Body of pancreas (tissue), 4 donors: ENCODE results near the gene COTL1. TPM values are rescaled to one million over a fixed set of nuclear protein-coding genes. Genes with fewer than 3 reads are reported as not detected.

Experiments used
- ATAC-seq: fragments of 150-250 bp; one replicate; pipeline ENCODE4 v1.9.1; 2016
- DNase-seq, 4 donors: peaks; one replicate each; pipeline ENCODE4 v3.0.0-alpha.2; 2019
- H3K27ac ChIP-seq, 4 donors: fragments of 200-600 bp; sonication (generic); 1 replicate in 3 of 4; 2 replicates in 1 of 4; pipeline versions ENCODE4 v1.5.1 to v1.6.1; 2016 to 2019; ENCODE audit warnings: mild to moderate bottlenecking in 1 of 4, mixed read lengths in 1 of 4, moderate library complexity in 1 of 4
- H3K27me3 ChIP-seq, 2 donors: fragments of 200-600 bp; sonication (generic); one replicate each; pipeline ENCODE4 v1.6.0; 2016; ENCODE audit warnings: mild to moderate bottlenecking in 1 of 2
- H3K36me3 ChIP-seq, 2 donors: fragments of 200-600 bp; sonication (generic); replicated peaks in 1 of 2; 2 replicates each; pipeline ENCODE4 v1.5.1; 2016; ENCODE audit warnings: low read depth in 2 of 2; ENCODE audit not compliant: insufficient read depth in 1 of 2
- H3K4me1 ChIP-seq: fragments of 200-600 bp; sonication (generic); one replicate; pipeline ENCODE4 v1.6.0; 2016
- H3K4me3 ChIP-seq, 2 donors: fragments of 200-600 bp; sonication (generic); 1 replicate in 1 of 2; 2 replicates in 1 of 2; pipeline ENCODE4 v1.5.1; 2016 to 2019
- H3K9me3 ChIP-seq, 3 donors: fragments of 200-600 bp; sonication (generic); 1 replicate in 2 of 3; 2 replicates in 1 of 3; pipeline ENCODE4 v1.5.1; 2016
- CTCF ChIP-seq, 7 experiments: fragments of 450-650 bp in 4 of 7; fragments of 200-600 bp in 3 of 7; sonication (generic) in 3 of 7; IDR thresholded peaks; one replicate each; pipeline ENCODE4 v1.5.1; 2016 to 2019; ENCODE audit warnings: antibody characterized with exemption in 7 of 7
- POLR2A ChIP-seq, 3 donors: fragments of 450-650 bp; IDR thresholded peaks; one replicate each; pipeline ENCODE4 v1.6.1; 2016; ENCODE audit warnings: antibody characterized with exemption in 3 of 3, mild to moderate bottlenecking in 2 of 3
- WGBS, 2 donors: methylation state at CpG; one replicate each; pipeline ENCODE4 v1.1.5; 2017; 5-methylcytosine and 5-hydroxymethylcytosine counted together
- intact Hi-C: fragments of 100-400 bp; cut with DNase I; formaldehyde crosslinking; loops from one replicate; pipeline ENCODE4 v1.15.1; 2023
- total RNA-seq, 2 donors: library from RNA; depleted of rRNA; stranded (reverse); fragments of >200 nt; gene quantifications; one replicate each; pipeline ENCODE4 v1.1.0, GENCODE V29; 2016

The COTL1 gene
- total RNA-seq, 2 donors from 2014 or later, result 19.7 to 20.4 TPM

GRCh38 chr16:84658690-84659089, 40.8 kb upstream of the COTL1 start:
- no peak for TF ChIP-seq CTCF (IDR thresholded peaks at IDR 0.05)
- TF ChIP-seq POLR2A (IDR thresholded peaks at IDR 0.05), result no peak
- H3K27ac ChIP-seq, result no peak overlapping the region
- peak; percentile 43 for ATAC-seq
- peak in 3 of 4 donors; percentile 35 to 54 (median 50) for DNase-seq
- no peaks in the 10 kb centered on the region for H3K27me3 ChIP-seq
- intact Hi-C loops, result no loop called here
- WGBS, 2 donors, result 48 to 57% methylated on average over 9 to 11 of the region's 11 CpGs
- H3K9me3 ChIP-seq, result no peaks in the 10 kb centered on the region
- H3K4me3 ChIP-seq, result no peak overlapping the region
- peaks cover 9% of the 10 kb centered on the region for H3K4me1 ChIP-seq
- H3K36me3 ChIP-seq, result peaks cover 14 to 45% of the 10 kb centered on the region in 2 donors

- WGBS, 2 donors, result 97 to 98% methylated on average over 11 to 50 of the region's 50 CpGs
- no peak for TF ChIP-seq CTCF (IDR thresholded peaks at IDR 0.05)
- TF ChIP-seq POLR2A (IDR thresholded peaks at IDR 0.05), result no peak
- intact Hi-C loops, result no loop called here
- Histone ChIP-seq H3K4me1 (peaks cover 9% of the 10 kb centered on the region), H3K27me3 (no peaks in the 10 kb centered on the region), H3K9me3 (no peaks in the 10 kb centered on the region), H3K4me3 (no peak overlapping the region), H3K36me3 (peaks cover 8 to 41% of the 10 kb centered on the region in 2 donors), H3K27ac (no peak overlapping the region)
- ATAC-seq, result no peak
- no peak for DNase-seq
These were observed 39.5 kb upstream of the COTL1 start for GRCh38 chr16:84657229-84657837.

- Histone ChIP-seq H3K4me3 (no peak overlapping the region), H3K4me1 (peaks cover 9% of the 10 kb centered on the region), H3K9me3 (no peaks in the 10 kb centered on the region), H3K27me3 (no peaks in the 10 kb centered on the region), H3K27ac (no peak overlapping the region), H3K36me3 (peaks cover 8 to 36% of the 10 kb centered on the region in 2 donors)
- ATAC-seq, result no peak
- intact Hi-C loops, result no loop called here
- 92 to 99% methylated on average over 20 to 22 of the region's 22 CpGs for WGBS, 2 donors
- DNase-seq, result no peak
- TF ChIP-seq CTCF (IDR thresholded peaks at IDR 0.05), result no peak
- no peak for TF ChIP-seq POLR2A (IDR thresholded peaks at IDR 0.05)
These were observed 38.8 kb upstream of the COTL1 start for GRCh38 chr16:84656649-84657048.

- H3K27ac ChIP-seq, result no peak overlapping the region
- H3K4me1 ChIP-seq, result peaks cover 13% of the 10 kb centered on the region
- no peak overlapping the region for H3K4me3 ChIP-seq
- no peak for DNase-seq
- no peaks in the 10 kb centered on the region for H3K9me3 ChIP-seq
- intact Hi-C loops, result no loop called here
- WGBS, 2 donors, result 69 to 70% methylated on average over 6 of the region's 6 CpGs
- no peak for ATAC-seq
- no peak for TF ChIP-seq POLR2A (IDR thresholded peaks at IDR 0.05)
- TF ChIP-seq CTCF (IDR thresholded peaks at IDR 0.05), result no peak
- no peaks in the 10 kb centered on the region for H3K27me3 ChIP-seq
- peaks cover 8 to 23% of the 10 kb centered on the region in 2 donors for H3K36me3 ChIP-seq
These were observed 37.1 kb upstream of the COTL1 start for GRCh38 chr16:84654998-84655397.

GRCh38 chr16:84654238-84654637, 36.4 kb upstream of the COTL1 start:
- intact Hi-C loops, result no loop called here
- TF ChIP-seq CTCF (IDR thresholded peaks at IDR 0.05), result no peak
- TF ChIP-seq POLR2A (IDR thresholded peaks at IDR 0.05), result no peak
- 82 to 85% methylated on average over 3 of the region's 3 CpGs for WGBS, 2 donors
- no peak overlapping the region for H3K27ac ChIP-seq
- no peak for DNase-seq
- ATAC-seq, result no peak
- H3K36me3 ChIP-seq, result peaks cover 8 to 16% of the 10 kb centered on the region in 2 donors
- H3K27me3 ChIP-seq, result no peaks in the 10 kb centered on the region
- peaks cover 20% of the 10 kb centered on the region for H3K4me1 ChIP-seq
- no peak overlapping the region for H3K4me3 ChIP-seq
- H3K9me3 ChIP-seq, result no peaks in the 10 kb centered on the region
